Measurements from ENCODE around the gene CDHR1.

GRCh38 chr10:84248794-84249193, 54.5 kb downstream of the CDHR1 start:
- TF ChIP-seq, protein P1, sequence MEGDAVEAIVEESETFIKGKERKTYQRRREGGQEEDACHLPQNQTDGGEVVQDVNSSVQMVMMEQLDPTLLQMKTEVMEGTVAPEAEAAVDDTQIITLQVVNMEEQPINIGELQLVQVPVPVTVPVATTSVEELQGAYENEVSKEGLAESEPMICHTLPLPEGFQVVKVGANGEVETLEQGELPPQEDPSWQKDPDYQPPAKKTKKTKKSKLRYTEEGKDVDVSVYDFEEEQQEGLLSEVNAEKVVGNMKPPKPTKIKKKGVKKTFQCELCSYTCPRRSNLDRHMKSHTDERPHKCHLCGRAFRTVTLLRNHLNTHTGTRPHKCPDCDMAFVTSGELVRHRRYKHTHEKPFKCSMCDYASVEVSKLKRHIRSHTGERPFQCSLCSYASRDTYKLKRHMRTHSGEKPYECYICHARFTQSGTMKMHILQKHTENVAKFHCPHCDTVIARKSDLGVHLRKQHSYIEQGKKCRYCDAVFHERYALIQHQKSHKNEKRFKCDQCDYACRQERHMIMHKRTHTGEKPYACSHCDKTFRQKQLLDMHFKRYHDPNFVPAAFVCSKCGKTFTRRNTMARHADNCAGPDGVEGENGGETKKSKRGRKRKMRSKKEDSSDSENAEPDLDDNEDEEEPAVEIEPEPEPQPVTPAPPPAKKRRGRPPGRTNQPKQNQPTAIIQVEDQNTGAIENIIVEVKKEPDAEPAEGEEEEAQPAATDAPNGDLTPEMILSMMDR (IDR thresholded peaks at IDR 0.05; ENCODE audit: insufficient read depth, low read length, poor library complexity, severe bottlenecking), result no peak
- TF ChIP-seq EZH2phosphoT487 (conservative IDR thresholded peaks at IDR 0.05; ENCODE audit: low read length), result no peak

Measured in SU-DHL-6 (cell line).